HG03342 (cell line): ENCODE results near the gene IGLL1.

Experiments
- ATAC-seq: cut with Tn5 transposase; IDR thresholded peaks from one replicate; pipeline ENCODE4 v1.9.1; 2021; ENCODE audit warnings: mild to moderate bottlenecking, moderate library complexity; ENCODE audit not compliant: unreplicated experiment

Gene IGLL1

DNA sequence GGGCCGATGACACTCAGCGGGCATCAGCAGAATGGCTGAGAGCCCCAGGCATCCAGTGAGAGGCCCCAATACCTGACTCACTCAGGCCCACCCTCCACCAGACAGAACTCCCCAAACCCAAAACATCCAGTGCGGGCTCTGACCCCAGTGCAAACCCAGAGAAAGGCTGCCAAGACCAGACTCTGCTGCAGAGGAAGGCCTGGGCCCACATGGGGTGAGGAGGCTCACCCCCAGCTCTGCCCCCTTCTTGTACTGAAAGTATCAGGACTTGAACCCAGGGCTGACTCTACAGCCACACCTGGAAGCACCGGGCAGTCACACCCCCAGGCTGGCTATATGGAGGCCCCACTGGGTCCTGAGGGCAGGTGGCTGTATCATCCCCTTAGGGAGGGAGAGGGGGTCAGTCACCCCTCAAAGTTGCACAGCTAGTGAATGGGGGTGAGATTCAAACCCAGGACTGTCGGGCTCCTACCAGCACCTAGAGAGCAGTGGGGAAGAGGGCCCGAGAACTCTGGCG is 49.3 kb downstream of the IGLL1 start:
- no peak for ATAC-seq

GRCh38 chr22:23530106-23530505 is 50.0 kb downstream of the IGLL1 start:
- no peak for ATAC-seq

DNA sequence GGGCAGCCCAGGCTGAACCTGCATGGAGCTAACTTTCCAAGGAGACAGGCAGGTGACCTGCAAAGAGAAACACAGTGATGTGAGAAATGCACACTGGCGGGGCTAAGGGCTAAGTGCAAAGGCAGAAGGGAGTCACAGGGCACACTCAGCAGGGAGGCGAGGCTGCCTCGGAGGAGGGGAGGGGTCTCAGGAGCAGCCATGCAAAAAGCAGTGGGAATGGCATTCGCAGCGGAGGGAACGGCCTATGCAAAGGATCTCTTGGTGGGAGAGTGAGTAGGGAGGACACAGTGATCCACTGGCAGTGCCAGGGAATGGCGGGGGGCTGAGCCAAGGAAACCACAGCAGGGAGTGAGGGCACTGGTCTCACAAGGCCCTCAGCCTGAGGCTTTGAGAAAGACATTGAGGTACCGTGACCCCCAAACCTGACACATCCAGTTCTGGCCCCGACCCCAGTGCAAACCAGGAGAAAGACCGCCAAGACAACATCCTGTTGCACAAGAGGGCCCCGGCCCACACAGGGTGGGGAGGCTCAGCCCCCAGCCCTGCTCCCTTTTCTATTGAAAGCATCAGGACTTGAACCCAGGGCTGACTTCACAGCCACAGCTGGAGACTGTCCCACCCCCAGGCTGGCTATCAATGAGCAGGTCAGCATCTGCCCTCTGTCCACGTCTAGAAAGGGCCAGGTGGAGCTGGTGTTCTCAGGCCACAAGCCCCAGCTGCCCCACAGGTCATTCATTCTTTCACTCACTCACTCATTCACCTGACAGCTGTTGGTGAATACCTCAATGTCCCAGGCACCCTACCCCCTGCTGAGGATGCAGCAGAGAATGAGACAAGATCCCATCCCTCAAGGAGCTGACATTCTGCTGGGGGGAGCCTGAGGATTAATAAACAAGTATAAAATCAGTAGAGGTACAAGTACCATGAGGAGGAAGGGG is 50.7 kb downstream of the IGLL1 start:
- no peak for ATAC-seq

- ATAC-seq = no peak
Observed at GRCh38 chr22:23527971-23528740, 51.9 kb downstream of the IGLL1 start.

GRCh38 chr22:23526596-23527316 is 53.3 kb downstream of the IGLL1 start:
- no peak for ATAC-seq

GRCh38 chr22:23525510-23525909 is 54.6 kb downstream of the IGLL1 start:
- no peak for ATAC-seq

- no peak for ATAC-seq
Observed at GRCh38 chr22:23524226-23524625, 55.9 kb downstream of the IGLL1 start.

DNA sequence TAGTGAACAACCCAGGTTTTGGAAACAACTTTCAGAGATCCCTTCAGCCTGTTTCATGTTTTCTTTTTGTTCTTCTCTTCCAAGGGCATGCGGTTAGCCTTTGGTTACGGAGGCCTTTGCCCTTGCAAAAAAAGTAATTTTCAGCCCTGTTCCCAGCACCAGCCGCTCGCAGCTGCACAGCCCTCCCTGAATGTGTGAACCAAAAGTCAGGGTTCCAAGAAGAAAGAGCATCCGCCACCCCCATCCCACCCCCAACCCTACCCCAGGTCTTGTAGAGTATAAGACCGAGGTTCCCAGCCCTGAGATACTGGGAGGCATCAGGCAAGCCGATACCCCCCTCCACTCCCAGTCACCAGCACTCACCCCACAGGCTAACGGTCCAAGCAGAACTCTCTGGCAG is 56.4 kb downstream of the IGLL1 start:
- no peak for ATAC-seq
